NCI-H187 treated with DMSO at 0.1 percent for 48 hours (cell line): Measurements from ENCODE around the gene C5orf34.
"Not testable (repeated sequence)": the region's sequence is repeated elsewhere in the genome, so short reads cannot be mapped to it uniquely, and the experiment has no call there.

Experiments
- DNase-seq: peaks from one replicate; lab custom pipeline; 2025; lab: John Stamatoyannopoulos, UW

Gene C5orf34, protein sequence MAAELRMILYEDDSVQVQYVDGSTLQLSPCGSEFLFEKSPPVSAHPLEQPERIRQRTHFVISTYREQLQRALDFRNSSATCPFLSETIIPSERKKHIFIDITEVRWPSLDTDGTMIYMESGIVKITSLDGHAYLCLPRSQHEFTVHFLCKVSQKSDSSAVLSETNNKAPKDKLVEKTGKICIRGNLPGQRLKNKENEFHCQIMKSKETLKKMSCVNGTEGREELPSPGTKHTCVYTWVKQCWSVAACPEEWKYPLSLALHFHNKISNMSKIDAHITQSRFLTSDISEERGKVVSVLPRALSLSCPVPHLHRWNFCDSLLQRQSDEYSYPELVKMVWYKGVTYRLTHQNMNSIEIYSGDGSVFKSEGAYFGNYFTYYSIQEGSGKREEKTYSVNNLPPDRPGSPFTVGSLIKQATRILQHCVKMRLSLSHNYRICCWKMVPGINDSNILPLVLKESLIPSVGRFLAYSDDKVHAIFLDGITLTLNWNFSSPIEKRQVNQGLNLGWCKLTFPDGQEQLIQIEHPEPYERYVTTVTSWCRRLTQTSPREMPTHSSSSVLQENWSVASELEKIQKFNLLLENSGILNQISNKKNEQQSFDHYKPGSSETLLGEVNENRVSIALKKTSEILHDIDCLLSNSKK

GRCh38 chr5:43514816-43515677, at the start of gene C5orf34:
Gene C5orf34, minus strand, starts transcription at chr5:43515148. Its CDS starts 5,809 bp downstream, at chr5:43509339.
- peak; percentile 90 for DNase-seq

DNA sequence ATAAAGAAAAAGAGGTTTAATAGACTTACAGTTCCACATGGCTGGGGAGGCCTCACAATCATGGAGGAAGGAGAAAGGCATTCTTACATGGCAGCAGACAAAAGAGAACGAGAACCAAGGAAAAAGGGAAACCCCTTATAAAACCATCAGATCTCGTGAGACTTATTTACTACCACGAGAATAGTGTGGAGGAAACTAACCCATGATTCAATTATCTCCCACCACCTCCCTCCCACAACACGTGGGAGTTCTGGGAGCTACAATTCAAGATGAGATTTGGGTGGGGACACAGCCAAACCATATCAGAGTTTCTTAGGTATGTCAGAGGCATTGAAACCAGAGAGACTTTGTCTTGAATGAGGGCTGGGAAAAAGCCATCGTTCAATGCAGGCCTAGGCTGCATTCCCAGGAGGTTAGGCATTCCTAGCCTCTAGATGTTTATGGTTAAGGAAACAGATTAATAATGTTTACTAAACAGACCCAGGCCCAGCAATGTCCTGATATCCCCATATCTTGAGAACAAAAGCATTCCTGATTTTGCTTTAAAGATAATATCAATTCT, 49.4 kb upstream of the C5orf34 start:
- no peak for DNase-seq

DNA sequence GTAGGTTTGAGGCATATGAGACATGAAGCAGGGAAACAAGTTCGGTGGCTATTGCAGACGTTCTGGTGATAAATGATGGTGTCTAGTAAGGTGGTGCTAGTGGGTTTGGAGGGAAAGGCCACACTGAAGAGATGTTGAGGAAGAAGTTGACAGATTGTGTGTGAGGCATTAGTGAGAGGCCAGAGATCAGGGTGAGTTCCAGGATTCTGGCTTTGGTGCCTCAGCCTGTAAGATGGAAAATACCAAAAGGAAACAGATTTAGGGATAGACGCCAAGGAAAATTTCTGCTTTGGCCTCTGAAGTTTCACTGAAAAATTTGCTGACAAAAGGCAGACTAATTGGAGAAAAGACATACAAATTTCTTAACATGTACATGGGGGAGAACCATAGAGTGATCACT, 48.4 kb upstream of the C5orf34 start:
- DNase-seq, result no peak

GRCh38 chr5:43561356-43561755, 46.4 kb upstream of the C5orf34 start:
- DNase-seq, result no peak

GRCh38 chr5:43560128-43560527, 45.2 kb upstream of the C5orf34 start:
- no peak for DNase-seq

GRCh38 chr5:43556857-43557542, 42.1 kb upstream of the C5orf34 start, which contains the start of gene PAIP1:
Gene PAIP1, minus strand, starts transcription at chr5:43557077. Its CDS starts 231 bp downstream, at chr5:43556846.
- DNase-seq, result peak; percentile 23

GRCh38 chr5:43556607-43556856, 41.6 kb upstream of the C5orf34 start:
- DNase-seq, result not testable (repeated sequence)

- no peak for DNase-seq
Observed at GRCh38 chr5:43555895-43556606, 41.1 kb upstream of the C5orf34 start.

- no peak for DNase-seq
Observed at GRCh38 chr5:43554497-43554896, 39.5 kb upstream of the C5orf34 start.

DNA sequence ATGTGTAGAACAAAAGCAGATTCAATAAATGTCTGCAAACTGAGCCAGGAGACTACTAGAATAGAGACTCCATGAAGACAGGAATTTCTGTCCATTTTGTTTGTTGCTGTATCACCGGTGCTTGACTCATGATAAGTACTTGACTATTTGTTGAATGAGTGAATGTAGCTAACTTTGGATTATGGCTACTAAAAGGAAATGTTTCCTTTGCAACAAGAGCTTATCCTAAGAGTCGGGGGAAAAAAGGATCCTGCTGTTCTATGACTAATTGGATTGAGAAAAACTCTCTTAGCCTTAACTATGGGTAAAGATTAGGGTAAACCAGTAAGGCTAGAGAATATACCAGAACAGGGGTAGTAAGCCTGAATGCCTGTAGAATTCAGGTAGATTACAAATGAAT, 38.4 kb upstream of the C5orf34 start:
- DNase-seq, result no peak

- no peak for DNase-seq
Observed at GRCh38 chr5:43551731-43552130, 36.8 kb upstream of the C5orf34 start.

- not testable (repeated sequence) for DNase-seq
Observed at GRCh38 chr5:43549272-43549671, 34.3 kb upstream of the C5orf34 start.

- no peak for DNase-seq
Observed at GRCh38 chr5:43548358-43548757, 33.4 kb upstream of the C5orf34 start.

DNA sequence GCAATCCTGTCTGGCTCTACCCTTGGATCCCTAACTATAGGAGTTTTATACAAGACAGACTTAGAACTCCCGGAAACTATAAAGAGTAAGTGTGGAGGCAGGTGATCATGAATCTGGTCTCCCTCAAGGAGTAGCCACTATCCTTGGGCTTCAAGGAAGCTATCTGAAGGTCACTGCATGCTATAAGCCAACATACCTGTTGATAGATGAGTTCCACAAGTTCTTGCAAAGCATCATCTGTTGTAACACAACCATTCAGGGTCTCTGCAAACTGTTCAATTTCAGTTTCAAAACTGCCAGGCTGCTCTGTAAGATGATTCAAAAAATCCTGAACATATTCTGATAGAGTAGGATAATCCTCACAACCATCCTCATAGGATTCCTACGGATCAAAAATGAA, 32.6 kb upstream of the C5orf34 start:
- no peak for DNase-seq

DNA sequence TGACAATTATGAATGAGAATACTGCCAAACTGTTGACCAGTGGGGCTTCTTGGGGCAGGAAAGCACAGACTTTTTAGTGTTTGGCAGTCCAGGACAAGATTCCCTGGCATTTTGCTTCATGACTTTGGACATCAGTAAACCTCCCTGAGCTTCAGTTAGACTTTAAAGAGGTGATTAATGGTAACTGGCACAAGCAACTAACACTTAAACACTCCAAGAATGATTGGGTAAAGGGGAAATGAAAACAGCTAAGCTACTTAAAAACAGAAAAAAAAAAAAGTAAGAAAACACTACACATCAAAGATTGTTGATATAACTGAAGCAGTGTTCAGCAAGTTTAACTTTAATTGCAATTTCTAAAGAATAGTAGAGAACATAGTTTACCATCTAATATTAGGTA, 28.5 kb upstream of the C5orf34 start:
- DNase-seq, result no peak

GRCh38 chr5:43540746-43541145, 25.8 kb upstream of the C5orf34 start:
- no peak for DNase-seq

DNA sequence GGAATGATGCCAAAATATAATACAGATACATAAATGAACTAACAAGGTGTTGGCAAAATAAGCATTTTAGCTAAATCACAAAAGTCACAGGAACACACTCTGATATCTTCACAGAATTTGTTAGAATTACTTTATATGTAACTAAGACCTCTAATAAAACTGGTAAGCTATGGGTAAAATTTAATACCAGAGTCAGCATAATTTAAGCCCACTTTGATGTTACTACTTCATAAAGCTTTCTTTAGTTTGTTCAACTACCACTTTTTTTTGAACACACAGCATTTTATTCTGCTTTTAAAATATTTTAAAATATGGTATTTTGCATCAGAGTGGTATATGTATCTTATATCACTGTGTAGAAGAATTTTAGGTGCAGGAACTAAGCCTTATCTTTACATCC, 22.0 kb upstream of the C5orf34 start:
- DNase-seq, result no peak

- DNase-seq, result no peak
Observed at GRCh38 chr5:43533646-43534045, 18.7 kb upstream of the C5orf34 start.

GRCh38 chr5:43530648-43531047, 15.7 kb upstream of the C5orf34 start:
- no peak for DNase-seq

- DNase-seq, result no peak
Observed at GRCh38 chr5:43523662-43524072, 8.7 kb upstream of the C5orf34 start.

DNA sequence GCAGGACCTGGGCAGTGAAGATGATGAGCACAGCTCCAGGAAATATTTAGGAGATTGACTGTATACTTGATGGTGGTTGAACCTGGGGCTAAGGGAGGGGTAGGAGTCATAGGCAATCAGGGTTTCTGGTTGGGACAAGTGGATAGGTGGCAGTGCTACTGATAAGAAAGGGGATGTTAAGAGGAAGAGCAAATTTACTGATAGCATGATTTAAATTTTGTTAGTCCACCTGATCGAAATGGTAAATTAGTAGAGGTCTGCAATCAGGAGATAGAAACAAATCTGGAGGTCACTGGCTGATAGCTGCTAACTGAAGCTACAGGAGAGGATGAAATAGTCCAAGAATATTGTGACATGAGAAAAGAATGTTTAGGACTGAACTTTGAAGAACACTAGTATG, 5.7 kb upstream of the C5orf34 start:
- no peak for DNase-seq
